ENCODE results near the gene TMEM220. TPM values are rescaled to one million over a fixed set of nuclear protein-coding genes. Genes with fewer than 3 reads are reported as not detected.

The TMEM220 gene
- total RNA-seq, 1 experiment from 2014 or later, result 3.9 TPM

GRCh38 chr17:10702574-10702973, 27.2 kb downstream of the TMEM220 start:
- CTCF ChIA-PET, result no interaction called here

GRCh38 chr17:10699856-10700255, 30.0 kb downstream of the TMEM220 start:
- peaks cover 12% of the 10 kb centered on the region; the same call in 1 of the 2 replicates for H3K4me1 ChIP-seq (ENCODE audit: insufficient read depth, low read length)
- ATAC-seq, result no peak
- no peaks in the 10 kb centered on the region for H3K27me3 ChIP-seq (ENCODE audit: low read length)
- H3K9me2 ChIP-seq (replicated peaks; ENCODE audit: low read length), result no peaks in the 10 kb centered on the region
- H4K20me1 ChIP-seq (ENCODE audit: low read length), result no peaks in the 10 kb centered on the region
- CTCF ChIA-PET, result no interaction called here
- intact Hi-C loops (cut with micrococcal nuclease), result no loop called here
- no peak overlapping the region for H3K9ac ChIP-seq (ENCODE audit: low read length)
- no TSS peak for BruUV-seq (replicated peaks)
- H3K79me2 ChIP-seq (ENCODE audit: low read length), result peaks cover 39% of the 10 kb centered on the region
- DNase-seq, result no peak
- no peak overlapping the region for H3K4me2 ChIP-seq (ENCODE audit: low read length)
- H3K9me3 ChIP-seq (ENCODE audit: low read length), result no peaks in the 10 kb centered on the region
- TF ChIP-seq EZH2phosphoT487 (IDR thresholded peaks at IDR 0.05; ENCODE audit: borderline replicate concordance, low read length) (no peak), EZH2 (IDR thresholded peaks at IDR 0.05; ENCODE audit: low read length, unreplicated experiment) (no peak)
- TF ChIP-seq, protein P1, sequence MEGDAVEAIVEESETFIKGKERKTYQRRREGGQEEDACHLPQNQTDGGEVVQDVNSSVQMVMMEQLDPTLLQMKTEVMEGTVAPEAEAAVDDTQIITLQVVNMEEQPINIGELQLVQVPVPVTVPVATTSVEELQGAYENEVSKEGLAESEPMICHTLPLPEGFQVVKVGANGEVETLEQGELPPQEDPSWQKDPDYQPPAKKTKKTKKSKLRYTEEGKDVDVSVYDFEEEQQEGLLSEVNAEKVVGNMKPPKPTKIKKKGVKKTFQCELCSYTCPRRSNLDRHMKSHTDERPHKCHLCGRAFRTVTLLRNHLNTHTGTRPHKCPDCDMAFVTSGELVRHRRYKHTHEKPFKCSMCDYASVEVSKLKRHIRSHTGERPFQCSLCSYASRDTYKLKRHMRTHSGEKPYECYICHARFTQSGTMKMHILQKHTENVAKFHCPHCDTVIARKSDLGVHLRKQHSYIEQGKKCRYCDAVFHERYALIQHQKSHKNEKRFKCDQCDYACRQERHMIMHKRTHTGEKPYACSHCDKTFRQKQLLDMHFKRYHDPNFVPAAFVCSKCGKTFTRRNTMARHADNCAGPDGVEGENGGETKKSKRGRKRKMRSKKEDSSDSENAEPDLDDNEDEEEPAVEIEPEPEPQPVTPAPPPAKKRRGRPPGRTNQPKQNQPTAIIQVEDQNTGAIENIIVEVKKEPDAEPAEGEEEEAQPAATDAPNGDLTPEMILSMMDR (conservative IDR thresholded peaks at IDR 0.05; ENCODE audit: low read depth, low read length), result no peak
- POLR2A ChIA-PET (ENCODE audit: unreplicated experiment), result no interaction called here
- no peaks in the 10 kb centered on the region for H3F3A ChIP-seq (ENCODE audit: low read length, unreplicated experiment)
- H3K36me3 ChIP-seq (ENCODE audit: low read depth, low read length), result peaks cover 8% of the 10 kb centered on the region; the same call in 1 of the 2 replicates
- H3K4me3 ChIP-seq (ENCODE audit: low read length), result no peak overlapping the region
- H3K27ac ChIP-seq (ENCODE audit: low read length), result no peak overlapping the region
- no peak overlapping the region for H2AFZ ChIP-seq (ENCODE audit: low read length)

More at GRCh38 chr17:10702574-10702973, 27.2 kb downstream of the TMEM220 start:
- Histone ChIP-seq H3K9me2 (replicated peaks; ENCODE audit: low read length) (no peaks in the 10 kb centered on the region), H3K36me3 (ENCODE audit: low read depth, low read length) (no peaks in the 10 kb centered on the region), H3K79me2 (ENCODE audit: low read length) (peaks cover 14% of the 10 kb centered on the region), H3K4me2 (ENCODE audit: low read length) (no peak overlapping the region), H3K27ac (ENCODE audit: low read length) (no peak overlapping the region), H2AFZ (ENCODE audit: low read length) (no peak overlapping the region), H3F3A (ENCODE audit: low read length, unreplicated experiment) (no peaks in the 10 kb centered on the region), H3K9ac (ENCODE audit: low read length) (no peak overlapping the region), H3K4me1 (ENCODE audit: insufficient read depth, low read length) (peaks cover 4% of the 10 kb centered on the region; the same call in 1 of the 2 replicates), H4K20me1 (ENCODE audit: low read length) (no peaks in the 10 kb centered on the region), H3K4me3 (ENCODE audit: low read length) (no peak overlapping the region), H3K9me3 (ENCODE audit: low read length) (no peaks in the 10 kb centered on the region), H3K27me3 (ENCODE audit: low read length) (no peaks in the 10 kb centered on the region)
- TF ChIP-seq EZH2phosphoT487 (IDR thresholded peaks at IDR 0.05; ENCODE audit: borderline replicate concordance, low read length) (no peak), EZH2 (IDR thresholded peaks at IDR 0.05; ENCODE audit: low read length, unreplicated experiment) (no peak)
- TF ChIP-seq, protein P1 (conservative IDR thresholded peaks at IDR 0.05; ENCODE audit: low read depth, low read length), result no peak
- DNase-seq (no peak), ATAC-seq (no peak)
- BruUV-seq (replicated peaks), result no TSS peak
- intact Hi-C loops (cut with micrococcal nuclease), result no loop called here
- POLR2A ChIA-PET (ENCODE audit: unreplicated experiment), result no interaction called here

- Histone ChIP-seq H3K9ac (ENCODE audit: low read length) (peak overlapping the region; percentile 93), H3K4me1 (ENCODE audit: insufficient read depth, low read length) (peaks cover 12% of the 10 kb centered on the region; the same call in 1 of the 2 replicates), H4K20me1 (ENCODE audit: low read length) (no peaks in the 10 kb centered on the region), H3K36me3 (ENCODE audit: low read depth, low read length) (peaks cover 15% of the 10 kb centered on the region), H3K9me3 (ENCODE audit: low read length) (no peaks in the 10 kb centered on the region), H3K9me2 (replicated peaks; ENCODE audit: low read length) (no peaks in the 10 kb centered on the region), H3F3A (ENCODE audit: low read length, unreplicated experiment) (no peaks in the 10 kb centered on the region), H3K79me2 (ENCODE audit: low read length) (peaks cover 53% of the 10 kb centered on the region), H3K27me3 (ENCODE audit: low read length) (no peaks in the 10 kb centered on the region), H3K4me3 (ENCODE audit: low read length) (peak overlapping the region; percentile 88), H3K4me2 (ENCODE audit: low read length) (peak overlapping the region; percentile 89), H2AFZ (ENCODE audit: low read length) (peak overlapping the region; percentile 77), H3K27ac (ENCODE audit: low read length) (peak overlapping the region; percentile 72)
- BruUV-seq (replicated peaks), result TSS peak; percentile 74
- no peak for TF ChIP-seq EZH2 (IDR thresholded peaks at IDR 0.05; ENCODE audit: low read length, unreplicated experiment)
- intact Hi-C loops (cut with micrococcal nuclease), result no loop called here
- ChIA-PET POLR2A (ENCODE audit: unreplicated experiment) (no interaction called here), CTCF (no interaction called here)
- ATAC-seq (0 out of 2 replicates have a peak, but pooled peaks have one; percentile 2), DNase-seq (peak; percentile 3)
Measured at GRCh38 chr17:10698096-10698818, 31.6 kb downstream of the TMEM220 start.
